Testis (tissue), 3 donors: ENCODE measurements around the gene ERCC1. TPM values are rescaled to one million over a fixed set of nuclear protein-coding genes. Genes with fewer than 3 reads are reported as not detected.

Source experiments
- DNase-seq: peaks from one replicate; pipeline ENCODE4 v3.0.0-alpha.2; 2019
- H3K27ac ChIP-seq, 2 donors: fragments of 200-600 bp; sonication (generic); one replicate each; pipeline ENCODE4 v1.5.1; 2019
- H3K27me3 ChIP-seq: fragments of 200-600 bp; sonication (generic); one replicate; pipeline ENCODE4 v1.5.1; 2019
- H3K36me3 ChIP-seq: fragments of 200-600 bp; sonication (generic); one replicate; pipeline ENCODE4 v1.5.1; 2017; ENCODE audit warnings: low read depth; ENCODE audit errors: missing control alignments
- H3K4me1 ChIP-seq: fragments of 200-600 bp; sonication (generic); one replicate; pipeline ENCODE4 v1.5.1; 2019
- H3K4me3 ChIP-seq, 2 donors: fragments of 200-600 bp; sonication (generic); one replicate each; pipeline ENCODE4 v1.5.1; 2017 to 2019
- H3K9me3 ChIP-seq: fragments of 200-600 bp; sonication (generic); one replicate; pipeline ENCODE4 v1.5.1; 2017
- CTCF ChIP-seq, 3 experiments: fragments of 450-650 bp in 2 of 3; fragments of 200-600 bp in 1 of 3; sonication (generic) in 1 of 3; IDR thresholded peaks; one replicate each; pipeline ENCODE4 v1.5.1; 2016 to 2019; ENCODE audit warnings: antibody characterized with exemption in 3 of 3, mild to moderate bottlenecking in 2 of 3, moderate library complexity in 1 of 3
- POLR2A ChIP-seq: fragments of 450-650 bp; IDR thresholded peaks from one replicate; pipeline ENCODE4 v1.6.1; 2017; ENCODE audit warnings: antibody characterized with exemption, mild to moderate bottlenecking, moderate library complexity
- WGBS, 2 donors: methylation state at CpG; one replicate each; pipeline ENCODE4 v1.1.5; 2018; 5-methylcytosine and 5-hydroxymethylcytosine counted together
- intact Hi-C: fragments of 100-400 bp; cut with DNase I; formaldehyde crosslinking; loops from one replicate; pipeline ENCODE4 v1.15.1; 2023; ENCODE audit warnings: low total_unique reads
- polyA plus RNA-seq: library from polyadenylated mRNA; stranded (reverse); fragments of 350-450 nt; fragmentation: Illumina TruSeq; extraction: RNeasy Lipid Tissue Mini Kit (QIAGEN cat#74804); gene quantifications from one replicate; pipeline ENCODE4 v1.2.3, GENCODE V29; 2014; ENCODE audit warnings: low read depth, low replicate concordance; ENCODE audit not compliant: insufficient read depth
- total RNA-seq, 2 donors: library from RNA; depleted of rRNA; stranded (reverse); fragments of >200 nt; gene quantifications; one replicate each; pipeline ENCODE4 v1.2.3, GENCODE V29; 2016

ERCC1 gene
- total and polyA plus RNA-seq, 3 donors from 2014 or later, result 71.8 to 112 (median 95.7) TPM

- peak; percentile 94 for DNase-seq
- Histone ChIP-seq H3K27ac (peak overlapping the region; percentile 83 to 92), H3K4me3 (peak overlapping the region; percentile 63 to 71), H3K27me3 (no peaks in the 10 kb centered on the region), H3K9me3 (no peaks in the 10 kb centered on the region), H3K4me1 (peaks cover 30% of the 10 kb centered on the region), H3K36me3 (no peaks in the 10 kb centered on the region)
- TF ChIP-seq POLR2A, result no peak
- TF ChIP-seq CTCF (IDR thresholded peaks at IDR 0.05), result no peak
- 0 to 1% methylated on average over 37 to 47 of the region's 48 CpGs for WGBS, 2 donors
- intact Hi-C loops, result no loop called here
Measured at GRCh38 chr19:45405435-45406225, 18.1 kb downstream of the ERCC1 start.

- TF ChIP-seq POLR2A (no peak), CTCF (IDR thresholded peaks at IDR 0.05) (no peak)
- intact Hi-C loops, result no loop called here
- H3K27me3 ChIP-seq, result no peaks in the 10 kb centered on the region
- 7 to 13% methylated on average over 10 to 46 of the region's 46 CpGs for WGBS, 2 donors
- DNase-seq, result peak; percentile 80
- peak within 1 kb of the TSS; percentile 83 to 92 for H3K27ac ChIP-seq
- H3K36me3 ChIP-seq, result no peaks in the 10 kb centered on the region
- peak within 1 kb of the TSS; percentile 63 to 71 for H3K4me3 ChIP-seq
- no peaks in the 10 kb centered on the region for H3K9me3 ChIP-seq
- peaks cover 30% of the 10 kb centered on the region for H3K4me1 ChIP-seq
Measured at GRCh38 chr19:45404557-45405434, 18.9 kb downstream of the ERCC1 start, which contains the start of gene PPP1R13L. Gene PPP1R13L (minus strand): TSS chr19:45405069. CDS start chr19:45398318, 6,751 bp downstream.

- H3K27ac ChIP-seq, result no peak overlapping the region
- peak overlapping the region in 1 of 2 donors; percentile 71 for H3K4me3 ChIP-seq
- intact Hi-C loops, result no loop called here
- H3K27me3 ChIP-seq, result no peaks in the 10 kb centered on the region
- WGBS, 2 donors, result 24 to 32% methylated on average over 12 to 25 of the region's 25 CpGs
- H3K36me3 ChIP-seq, result no peaks in the 10 kb centered on the region
- TF ChIP-seq POLR2A (no peak), CTCF (IDR thresholded peaks at IDR 0.05) (no peak)
- peaks cover 30% of the 10 kb centered on the region for H3K4me1 ChIP-seq
- H3K9me3 ChIP-seq, result no peaks in the 10 kb centered on the region
- peak; percentile 60 for DNase-seq
Measured at GRCh38 chr19:45403781-45404556, 19.7 kb downstream of the ERCC1 start.

GRCh38 chr19:45403272-45403671, 20.4 kb downstream of the ERCC1 start:
- intact Hi-C loops, result no loop called here
- no peaks in the 10 kb centered on the region for H3K36me3 ChIP-seq

More at GRCh38 chr19:45403272-45403671, 20.4 kb downstream of the ERCC1 start:
- Histone ChIP-seq H3K27me3 (no peaks in the 10 kb centered on the region), H3K27ac (no peak overlapping the region), H3K4me3 (no peak overlapping the region), H3K4me1 (peaks cover 30% of the 10 kb centered on the region), H3K9me3 (no peaks in the 10 kb centered on the region)
- WGBS, 2 donors, result 38 to 39% methylated on average over 4 of the region's 4 CpGs
- DNase-seq, result no peak
- TF ChIP-seq CTCF (IDR thresholded peaks at IDR 0.05) (no peak), POLR2A (no peak)
